Measurements from ENCODE around the gene ZDHHC24.

Gene ZDHHC24

DNA sequence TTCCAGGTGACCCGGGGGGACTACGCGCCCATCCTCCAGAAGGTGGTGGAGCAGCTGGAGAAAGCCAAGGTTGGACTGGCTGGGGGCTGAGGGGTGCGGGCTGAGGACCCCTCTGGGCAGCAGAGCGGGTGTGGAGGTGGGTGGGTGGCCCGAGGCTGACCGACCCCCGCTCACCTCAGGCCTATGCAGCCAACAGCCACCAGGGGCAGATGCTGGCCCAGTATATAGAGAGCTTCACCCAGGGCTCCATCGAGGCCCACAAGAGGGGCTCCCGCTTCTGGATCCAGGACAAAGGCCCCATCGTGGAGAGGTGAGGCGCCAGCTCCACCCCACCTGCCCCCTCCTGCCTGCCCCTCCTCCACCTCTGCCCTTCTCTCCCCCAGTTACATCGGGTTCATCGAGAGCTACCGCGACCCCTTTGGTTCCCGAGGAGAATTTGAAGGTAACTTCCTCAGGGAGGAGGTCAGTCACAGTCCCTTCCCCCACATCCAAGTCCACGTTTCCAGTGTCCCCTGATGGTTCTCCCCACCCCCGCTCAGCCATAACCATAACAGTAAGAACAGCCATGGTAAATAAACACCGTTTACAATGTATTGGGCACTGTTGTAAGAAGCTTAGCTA lies 54.4 kb downstream of the ZDHHC24 start:
- peak; percentile 55 for TF ChIP-seq CTCF (conservative IDR thresholded peaks at IDR 0.05; ENCODE audit: low read depth, low read length)
- DNase-seq (ENCODE audit: low read depth): no peak
- H3K4me3 ChIP-seq (ENCODE audit: low read length): no peak overlapping the region

- no peak for TF ChIP-seq CTCF (conservative IDR thresholded peaks at IDR 0.05; ENCODE audit: low read depth, low read length)
- DNase-seq (ENCODE audit: low read depth): no peak
- H3K4me3 ChIP-seq (ENCODE audit: low read length): no peak overlapping the region
Observed at GRCh38 chr11:66489636-66490035, 56.2 kb downstream of the ZDHHC24 start.

DNA sequence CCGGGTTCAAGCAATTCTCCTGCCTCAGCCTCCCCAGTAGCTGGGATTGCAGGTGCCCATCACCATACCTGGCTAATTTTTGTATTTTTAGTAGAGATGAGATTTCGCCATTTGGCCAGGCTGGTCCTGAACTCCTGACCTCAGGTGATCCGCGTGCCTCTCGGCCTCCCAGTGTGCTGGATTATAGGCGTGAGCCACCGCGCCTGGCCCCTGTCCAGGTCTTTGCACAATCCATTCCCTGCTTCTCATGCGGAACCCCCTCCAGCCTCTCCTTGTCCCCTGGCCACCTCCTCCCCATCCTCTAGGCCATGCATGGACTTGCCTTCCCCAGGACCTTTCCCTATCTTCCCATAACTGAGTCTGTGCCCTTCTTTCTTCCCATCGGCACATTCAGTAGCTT lies 56.9 kb downstream of the ZDHHC24 start:
- DNase-seq (ENCODE audit: low read depth): no peak
- TF ChIP-seq CTCF (conservative IDR thresholded peaks at IDR 0.05; ENCODE audit: low read depth, low read length): no peak
- H3K4me3 ChIP-seq (ENCODE audit: low read length): no peak overlapping the region

DNA sequence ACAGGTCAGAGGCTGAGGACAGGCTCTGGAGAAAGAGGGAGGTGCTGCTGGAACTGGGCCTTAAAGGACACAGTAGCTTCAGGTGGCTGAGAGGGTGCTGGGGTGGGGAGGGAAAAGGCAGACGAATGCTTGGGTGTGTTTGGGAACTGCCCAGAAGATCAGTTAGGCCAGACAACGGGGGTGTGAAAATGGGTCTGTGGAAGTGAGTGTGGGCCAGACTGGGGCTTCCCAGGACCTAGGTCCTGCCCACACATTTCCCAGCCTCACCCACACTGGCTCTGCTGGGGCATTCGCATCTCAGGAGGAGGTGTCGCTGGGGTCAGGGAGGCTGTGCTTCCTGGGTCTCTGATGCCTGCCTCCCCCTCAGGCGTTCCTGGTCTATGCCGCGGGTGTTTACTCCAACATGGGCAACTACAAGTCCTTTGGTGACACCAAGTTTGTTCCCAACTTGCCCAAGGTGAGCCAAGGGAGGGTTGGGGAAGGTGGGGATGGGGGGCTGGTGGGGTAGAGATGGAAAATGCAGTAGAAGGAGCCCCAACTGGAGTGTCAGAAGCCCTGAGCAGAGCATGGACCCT lies 61.0 kb downstream of the ZDHHC24 start:
- no peak for DNase-seq (ENCODE audit: low read depth)
- TF ChIP-seq CTCF (conservative IDR thresholded peaks at IDR 0.05; ENCODE audit: low read depth, low read length): no peak
- no peak overlapping the region for H3K4me3 ChIP-seq (ENCODE audit: low read length)

DNA sequence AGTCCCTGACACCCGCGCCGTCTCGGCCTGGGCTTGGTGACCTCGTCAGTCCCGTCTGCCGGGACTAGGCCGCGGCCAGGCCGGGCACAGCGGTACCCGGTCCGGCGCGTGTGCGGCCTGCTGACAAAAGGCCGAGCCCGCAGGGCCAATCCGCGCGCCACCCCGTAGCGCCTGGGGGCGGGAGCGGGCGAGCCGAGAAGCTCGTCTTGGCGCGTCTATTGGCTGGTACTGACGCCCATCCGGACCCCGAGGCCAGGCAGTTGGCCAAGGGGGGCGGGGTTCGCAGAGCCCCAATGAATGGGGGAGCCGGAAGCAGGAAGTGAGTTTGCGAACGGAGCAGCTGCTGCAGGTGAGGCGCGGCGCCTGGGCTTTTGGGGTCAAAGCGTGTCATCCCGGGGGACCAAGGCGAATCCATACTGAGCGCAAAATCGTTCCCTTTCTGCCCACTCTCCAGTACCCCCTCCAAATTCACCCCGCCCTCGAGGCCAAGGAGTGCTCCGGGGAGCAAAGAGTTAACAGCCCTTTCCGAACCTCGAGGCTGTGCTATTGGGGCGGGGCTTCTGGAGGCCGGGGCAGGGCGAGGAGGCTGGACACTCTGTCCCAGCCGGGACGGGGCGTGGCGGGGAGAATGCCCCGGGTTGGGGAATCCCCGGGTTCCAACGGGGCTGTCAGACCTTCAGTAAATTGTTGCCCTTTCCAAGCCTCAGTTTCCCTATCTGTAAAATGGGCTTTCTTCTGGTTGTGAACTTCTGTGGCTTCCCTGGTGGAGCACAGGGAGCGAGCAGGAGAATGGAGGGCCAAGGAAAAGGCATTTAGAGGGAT lies 65.5 kb downstream of the ZDHHC24 start, which contains the start of gene DPP3:
Gene DPP3 (plus strand): TSS at position 318 of the 822 bp plus-strand sequence. CDS start 1,767 bp downstream, outside the sequence.
- peak; percentile 84 for DNase-seq (ENCODE audit: low read depth)
- peak within 1 kb of the TSS; percentile 72 for H3K4me3 ChIP-seq (ENCODE audit: low read length)
- no peak for TF ChIP-seq CTCF (conservative IDR thresholded peaks at IDR 0.05; ENCODE audit: low read depth, low read length)

DNA sequence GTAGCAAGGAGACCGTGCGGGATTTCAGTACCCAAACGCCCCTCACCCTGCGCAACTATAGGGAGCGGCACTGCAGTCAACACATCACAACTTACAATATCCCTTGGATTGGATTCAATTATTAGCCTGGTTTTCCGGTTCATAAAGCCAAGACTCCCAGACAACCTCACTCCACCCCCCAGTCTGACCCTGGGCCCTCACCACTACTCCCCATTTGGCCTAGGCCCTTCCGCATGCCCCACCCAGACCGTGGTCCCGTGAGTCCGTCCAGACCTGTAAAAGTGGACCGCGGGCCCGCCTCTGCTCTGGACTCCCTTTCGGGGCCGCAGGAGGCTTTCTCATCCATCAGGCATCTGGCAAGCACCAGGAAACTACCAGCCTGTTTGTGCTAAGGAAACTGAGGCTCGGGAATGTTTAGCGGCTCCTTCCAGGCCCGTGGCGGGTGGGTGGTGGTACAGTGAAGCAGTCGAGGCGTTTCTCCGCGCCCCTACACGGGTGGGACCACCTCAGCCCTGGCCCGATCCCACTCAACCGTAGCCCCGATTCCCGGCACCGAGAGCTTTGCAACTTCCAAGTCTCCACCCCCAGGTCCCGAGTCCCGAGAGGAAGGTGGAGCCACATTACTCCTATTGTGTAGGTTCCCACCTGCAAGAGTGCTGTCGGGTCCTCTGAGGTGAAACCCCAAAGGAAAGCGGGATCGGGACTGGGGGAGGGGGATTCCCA lies 66.3 kb downstream of the ZDHHC24 start:
- no peak for TF ChIP-seq CTCF (conservative IDR thresholded peaks at IDR 0.05; ENCODE audit: low read depth, low read length)
- DNase-seq (ENCODE audit: low read depth): no peak
- peak overlapping the region; percentile 58 for H3K4me3 ChIP-seq (ENCODE audit: low read length)

All from retinal pigment epithelial cell (primary cell).